Vagina (tissue), 2 donors: ENCODE results near the gene DPF3.

ENCODE experiments used
- POLR2A ChIP-seq, 2 donors: fragments of 450-650 bp; IDR thresholded peaks; one replicate each; pipeline ENCODE4 v1.6.1; 2017; ENCODE audit warnings: antibody characterized with exemption in 2 of 2, mild to moderate bottlenecking in 2 of 2, moderate library complexity in 2 of 2
- TF ChIP-seq, protein P1 (sequence below), 3 experiments: fragments of 450-650 bp in 2 of 3; fragments of 200-600 bp in 1 of 3; sonication (generic) in 1 of 3; IDR thresholded peaks; one replicate each; pipeline ENCODE4 v1.5.1; 2017 to 2019; ENCODE audit warnings: antibody characterized with exemption in 3 of 3, mild to moderate bottlenecking in 2 of 3, moderate library complexity in 2 of 3

DNA sequence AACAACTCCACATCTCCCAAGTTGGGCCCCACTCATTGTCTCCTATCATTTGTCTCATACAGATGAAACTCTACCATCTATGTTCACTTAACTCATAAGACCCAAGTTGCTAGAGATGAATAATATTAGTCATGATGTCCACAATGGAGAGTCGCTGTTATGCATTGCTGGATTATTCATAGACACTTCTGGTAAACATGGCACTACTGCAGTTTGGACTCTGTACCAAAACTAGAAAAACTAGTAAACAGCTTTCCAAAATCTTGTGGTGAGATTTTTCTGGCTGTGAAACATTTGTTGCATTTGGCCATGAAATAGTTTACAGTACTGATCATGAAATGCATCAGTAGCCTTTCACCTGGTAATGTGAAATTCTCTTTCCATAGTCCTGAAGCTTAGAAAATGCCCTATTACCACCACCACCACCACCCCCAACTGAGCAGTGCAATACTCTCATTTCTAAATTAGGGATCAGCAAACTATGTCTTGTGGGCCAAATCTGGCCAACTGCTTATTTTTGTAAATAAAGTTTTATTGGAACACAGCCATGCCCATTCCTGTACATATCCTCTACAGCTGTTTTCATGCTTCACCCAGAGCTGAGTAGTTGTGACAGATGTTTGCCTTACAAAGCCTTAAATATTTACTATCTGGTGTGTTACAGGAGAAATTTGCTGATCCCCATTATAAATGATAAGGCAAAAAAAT is 236.5 kb downstream of the DPF3 start:
- TF ChIP-seq, protein P1, sequence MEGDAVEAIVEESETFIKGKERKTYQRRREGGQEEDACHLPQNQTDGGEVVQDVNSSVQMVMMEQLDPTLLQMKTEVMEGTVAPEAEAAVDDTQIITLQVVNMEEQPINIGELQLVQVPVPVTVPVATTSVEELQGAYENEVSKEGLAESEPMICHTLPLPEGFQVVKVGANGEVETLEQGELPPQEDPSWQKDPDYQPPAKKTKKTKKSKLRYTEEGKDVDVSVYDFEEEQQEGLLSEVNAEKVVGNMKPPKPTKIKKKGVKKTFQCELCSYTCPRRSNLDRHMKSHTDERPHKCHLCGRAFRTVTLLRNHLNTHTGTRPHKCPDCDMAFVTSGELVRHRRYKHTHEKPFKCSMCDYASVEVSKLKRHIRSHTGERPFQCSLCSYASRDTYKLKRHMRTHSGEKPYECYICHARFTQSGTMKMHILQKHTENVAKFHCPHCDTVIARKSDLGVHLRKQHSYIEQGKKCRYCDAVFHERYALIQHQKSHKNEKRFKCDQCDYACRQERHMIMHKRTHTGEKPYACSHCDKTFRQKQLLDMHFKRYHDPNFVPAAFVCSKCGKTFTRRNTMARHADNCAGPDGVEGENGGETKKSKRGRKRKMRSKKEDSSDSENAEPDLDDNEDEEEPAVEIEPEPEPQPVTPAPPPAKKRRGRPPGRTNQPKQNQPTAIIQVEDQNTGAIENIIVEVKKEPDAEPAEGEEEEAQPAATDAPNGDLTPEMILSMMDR (IDR thresholded peaks at IDR 0.05) = no peak
- TF ChIP-seq POLR2A (IDR thresholded peaks at IDR 0.05) = no peak
